HG03442 (cell line): ENCODE results near the gene GALNT13.
A peak's percentile ranks its signal among the peaks of the same experiment; 100 is the strongest.

Experiments used
- ATAC-seq: cut with Tn5 transposase; IDR thresholded peaks from one replicate; pipeline ENCODE4 v1.9.1; 2021; ENCODE audit warnings: mild to moderate bottlenecking, moderate library complexity; ENCODE audit not compliant: unreplicated experiment

Gene GALNT13

GRCh38 chr2:153940511-153940910 lies 68.8 kb downstream of the GALNT13 start:
- ATAC-seq, result no peak

GRCh38 chr2:153944800-153945199 lies 73.1 kb downstream of the GALNT13 start:
- no peak for ATAC-seq

- no peak for ATAC-seq
Measured at GRCh38 chr2:153946036-153946435, 74.3 kb downstream of the GALNT13 start.

GRCh38 chr2:153953761-153954160 lies 82.0 kb downstream of the GALNT13 start:
- no peak for ATAC-seq

- no peak for ATAC-seq
Measured at GRCh38 chr2:153963256-153963655, 91.5 kb downstream of the GALNT13 start.

- no peak for ATAC-seq
Measured at GRCh38 chr2:153967248-153967973, 95.7 kb downstream of the GALNT13 start.

- ATAC-seq, result no peak
Measured at GRCh38 chr2:153971250-153971649, 99.5 kb downstream of the GALNT13 start.

GRCh38 chr2:153971855-153972254 lies 100.1 kb downstream of the GALNT13 start:
- no peak for ATAC-seq

GRCh38 chr2:153972412-153972811 lies 100.7 kb downstream of the GALNT13 start:
- ATAC-seq, result no peak

GRCh38 chr2:153986488-153987229 lies 114.9 kb downstream of the GALNT13 start:
- ATAC-seq, result no peak

- no peak for ATAC-seq
Measured at GRCh38 chr2:153990771-153991170, 119.0 kb downstream of the GALNT13 start.

- ATAC-seq, result no peak
Measured at GRCh38 chr2:154013514-154013913, 141.8 kb downstream of the GALNT13 start.

GRCh38 chr2:154015233-154015632 lies 143.5 kb downstream of the GALNT13 start:
- ATAC-seq, result no peak

- ATAC-seq, result no peak
Measured at GRCh38 chr2:154029504-154029903, 157.8 kb downstream of the GALNT13 start.

GRCh38 chr2:154032220-154032619 lies 160.5 kb downstream of the GALNT13 start:
- ATAC-seq, result peak; percentile 69

GRCh38 chr2:154046493-154046892 lies 174.8 kb downstream of the GALNT13 start:
- no peak for ATAC-seq

GRCh38 chr2:154048905-154049304 lies 177.2 kb downstream of the GALNT13 start:
- ATAC-seq, result no peak

- no peak for ATAC-seq
Measured at GRCh38 chr2:154049561-154049960, 177.8 kb downstream of the GALNT13 start.

GRCh38 chr2:154067124-154067523 lies 195.4 kb downstream of the GALNT13 start:
- ATAC-seq, result no peak

- ATAC-seq, result no peak
Measured at GRCh38 chr2:154078926-154079325, 207.2 kb downstream of the GALNT13 start.

GRCh38 chr2:154092571-154092970 lies 220.8 kb downstream of the GALNT13 start:
- no peak for ATAC-seq

- ATAC-seq, result no peak
Measured at GRCh38 chr2:154093856-154094255, 222.1 kb downstream of the GALNT13 start.
